IMR-90 (cell line): Measurements from ENCODE around the gene PTPRQ. TPM values are rescaled to one million over a fixed set of nuclear protein-coding genes. Genes with fewer than 3 reads are reported as not detected.

Source experiments
- ATAC-seq: fragments of 200-7000 bp; cut with Tn5 transposase; 2 replicates; pipeline ENCODE4 v1.9.1; 2020; ENCODE audit warnings: low read depth, mild to moderate bottlenecking, moderate library complexity
- BruUV-seq: library from RNA; stranded (reverse); fragments of 400-500 nt; replicated peaks from 2 replicates; lab custom pipeline; 2021; lab: Mats Ljungman, UMichigan
- CTCF ChIA-PET: fragments of 300-600 bp; formaldehyde crosslinking; extraction: SDS; loops from one replicate; lab custom pipeline; 2021; ENCODE audit warnings: antibody characterized with exemption; lab: Yijun Ruan, JAX
- POLR2A ChIA-PET: fragments of 300-600 bp; sonication (Branson Sonifier 250); formaldehyde crosslinking; loops from one replicate; lab custom pipeline; 2022; ENCODE audit warnings: antibody characterized with exemption; ENCODE audit not compliant: unreplicated experiment; lab: Charles Lee
- DNase-seq: peaks from one replicate; pipeline ENCODE4 v3.0.0; 2013
- H2AFZ ChIP-seq: replicated peaks from 2 replicates; pipeline ENCODE3; 2013; ENCODE audit warnings: low read length, mild to moderate bottlenecking; ENCODE audit not compliant: poor library complexity
- H2AK5ac ChIP-seq: 2 replicates; pipeline ENCODE4 v1.6.1; 2013; ENCODE audit warnings: low read depth, low read length, inconsistent platforms
- H2AK9ac ChIP-seq: replicated peaks from 2 replicates; pipeline ENCODE3; 2013; ENCODE audit warnings: mild to moderate bottlenecking, low read depth, low read length, moderate library complexity; ENCODE audit not compliant: poor library complexity
- H2BK120ac ChIP-seq: 2 replicates; pipeline ENCODE4 v1.6.1; 2013; ENCODE audit warnings: low read depth, low read length, inconsistent platforms
- H2BK15ac ChIP-seq: 3 replicates; pipeline ENCODE4 v1.6.1; 2013; ENCODE audit warnings: low read depth, low read length, inconsistent platforms
- H2BK20ac ChIP-seq: 2 replicates; pipeline ENCODE4 v1.6.1; 2013; ENCODE audit warnings: low read depth, mild to moderate bottlenecking, inconsistent platforms, low read length, moderate library complexity
- H2BK5ac ChIP-seq: 2 replicates; pipeline ENCODE4 v1.6.1; 2013; ENCODE audit warnings: mild to moderate bottlenecking, low read depth, low read length, inconsistent platforms; ENCODE audit not compliant: poor library complexity, severe bottlenecking
- H3K14ac ChIP-seq: replicated peaks from 2 replicates; pipeline ENCODE4 v1.6.1; 2013; ENCODE audit warnings: low read depth, low read length, inconsistent platforms
- H3K18ac ChIP-seq: 2 replicates; pipeline ENCODE4 v1.6.1; 2013; ENCODE audit warnings: low read depth, low read length, control low read depth
- H3K23ac ChIP-seq: 2 replicates; pipeline ENCODE4 v1.6.1; 2013; ENCODE audit warnings: low read depth, low read length, inconsistent platforms
- H3K27ac ChIP-seq: 2 replicates; pipeline ENCODE4 v1.5.1; 2013; ENCODE audit warnings: mild to moderate bottlenecking, control low read depth, low read length; ENCODE audit not compliant: insufficient read depth
- H3K27me3 ChIP-seq: 2 replicates; pipeline ENCODE4 v1.6.1; 2013; ENCODE audit warnings: low read length; ENCODE audit not compliant: control insufficient read depth, insufficient read depth
- H3K36me3 ChIP-seq: 2 replicates; pipeline ENCODE4 v1.6.1; 2013; ENCODE audit warnings: low read length, mixed read lengths; ENCODE audit not compliant: control insufficient read depth, insufficient read depth
- H3K4ac ChIP-seq: 2 replicates; pipeline ENCODE4 v1.6.1; 2013; ENCODE audit warnings: low read depth, low read length, inconsistent platforms
- H3K4me1 ChIP-seq: 2 replicates; pipeline ENCODE4 v1.6.1; 2013; ENCODE audit warnings: low read length, mixed read lengths; ENCODE audit not compliant: control insufficient read depth, insufficient read depth
- H3K4me2 ChIP-seq: 2 replicates; pipeline ENCODE4 v1.6.1; 2013; ENCODE audit warnings: low read depth, mild to moderate bottlenecking, control low read depth, low read length, moderate library complexity
- H3K4me3 ChIP-seq: 2 replicates; pipeline ENCODE4 v1.5.1; 2013; ENCODE audit warnings: low read depth, mild to moderate bottlenecking, control low read depth, low read length, moderate library complexity; ENCODE audit not compliant: insufficient read depth
- H3K56ac ChIP-seq: 2 replicates; pipeline ENCODE4 v1.6.1; 2013; ENCODE audit warnings: low read length, inconsistent platforms; ENCODE audit not compliant: insufficient read depth; ENCODE audit errors: extremely low read depth
- H3K79me1 ChIP-seq, 2 experiments: 2 replicates each; pipeline ENCODE4 v1.6.1; 2013; ENCODE audit warnings: low read length in 2 of 2, inconsistent platforms in 1 of 2, low read depth in 1 of 2
- H3K9ac ChIP-seq: 2 replicates; pipeline ENCODE4 v1.6.1; 2013; ENCODE audit warnings: low read depth, low read length, control low read depth
- H3K9me1 ChIP-seq: 2 replicates; pipeline ENCODE4 v1.6.1; 2013; ENCODE audit warnings: low read length, inconsistent platforms; ENCODE audit not compliant: insufficient read depth
- H3K9me3 ChIP-seq: 2 replicates; pipeline ENCODE4 v1.6.1; 2013; ENCODE audit warnings: low read length; ENCODE audit not compliant: control insufficient read depth, insufficient read depth
- H4K20me1 ChIP-seq: 2 replicates; pipeline ENCODE4 v1.6.1; 2013; ENCODE audit warnings: low read length, inconsistent platforms; ENCODE audit not compliant: insufficient read depth
- H4K5ac ChIP-seq: 2 replicates; pipeline ENCODE4 v1.6.1; 2013; ENCODE audit warnings: mild to moderate bottlenecking, low read depth, low read length, control low read depth
- H4K8ac ChIP-seq, 2 experiments: 2 replicates each; pipeline ENCODE4 v1.6.1; 2013; ENCODE audit warnings: low read depth in 2 of 2, low read length in 2 of 2, control low read depth in 1 of 2, inconsistent platforms in 1 of 2
- H4K91ac ChIP-seq: 2 replicates; pipeline ENCODE4 v1.6.1; 2013; ENCODE audit warnings: low read depth, low read length, inconsistent platforms; ENCODE audit not compliant: insufficient read depth
- BHLHE40 ChIP-seq: fragments of 150-350 bp; IDR thresholded peaks from 2 replicates; pipeline ENCODE4 v1.6.1; 2016; ENCODE audit warnings: mild to moderate bottlenecking, low read depth, low read length
- CEBPB ChIP-seq: IDR thresholded peaks from 2 replicates; pipeline ENCODE4 v1.6.1; 2012; ENCODE audit warnings: low read depth, low read length, improper control_type of control experiment
- WGBS, 2 experiments: methylation state at CpG; one replicate each; pipeline versions ENCODE4 v1.1.5 to v1.1.7; 2013; ENCODE audit warnings: missing lambda C conversion rate in 2 of 2; ENCODE audit not compliant: insufficient read length in 1 of 2; ENCODE audit errors: extremely low coverage in 2 of 2; 5-methylcytosine and 5-hydroxymethylcytosine counted together
- dilution Hi-C: fragments of 300-500 bp; cut with HindIII; formaldehyde crosslinking; loops from one replicate; pipeline ENCODE4 v1.14.3; 2018; ENCODE audit warnings: low sequenced_read_pairs; ENCODE audit not compliant: unreplicated experiment
- in situ Hi-C: fragments of 300-500 bp; cut with MboI; formaldehyde crosslinking; loops from 3 replicates; pipeline ENCODE4 v1.14.3; 2019; ENCODE audit warnings: low sequenced_read_pairs, inconsistent platforms, mixed read lengths
- intact Hi-C: fragments of 100-400 bp; cut with micrococcal nuclease; formaldehyde crosslinking; loops from 2 replicates; pipeline ENCODE4 v1.10.0; 2022
- polyA plus RNA-seq, 3 experiments: library from polyadenylated mRNA; depleted of rRNA; stranded (reverse); fragments of >200 nt; gene quantifications; 2 replicates each; pipeline ENCODE4 v1.2.3, GENCODE V29; 2012; ENCODE audit warnings: low replicate concordance in 1 of 3
- total RNA-seq: library from RNA; depleted of rRNA; stranded (reverse); fragments of >200 nt; gene quantifications from 2 replicates; pipeline ENCODE4 v1.2.3, GENCODE V29; 2012

The PTPRQ gene
- total and polyA plus RNA-seq, 2 of the 4 experiments (the other 2 are of a cell fraction), result 0.96 to 1.4 TPM

- no TSS peak for BruUV-seq
Observed at GRCh38 chr12:80504389-80505163, 60.5 kb downstream of the PTPRQ start.

More at GRCh38 chr12:80504389-80505163, 60.5 kb downstream of the PTPRQ start:
- no peak overlapping the region for H3K4me2 ChIP-seq
- intact Hi-C loops (no loop called here), in situ Hi-C loops (loop anchor here (25.0 kb wide), 1 partner anchor 108 kb away; no protein-coding TSS in a partner anchor), dilution Hi-C loops (no loop called here)
- no peaks in the 10 kb centered on the region for H3K9me3 ChIP-seq
- no peak for TF ChIP-seq BHLHE40
- peak; percentile 19; the same call in 1 of the 2 replicates for TF ChIP-seq CEBPB
- no peak overlapping the region for H3K27ac ChIP-seq
- H3K27me3 ChIP-seq, result no peaks in the 10 kb centered on the region
- no peak overlapping the region for H3K23ac ChIP-seq
- no peak overlapping the region for H3K4me3 ChIP-seq
- H4K5ac ChIP-seq, result no peak overlapping the region
- no peak overlapping the region for H3K4ac ChIP-seq
- H3K56ac ChIP-seq, result no peak overlapping the region
- no peaks in the 10 kb centered on the region for H3K79me1 ChIP-seq
- H3K9me1 ChIP-seq, result no peaks in the 10 kb centered on the region
- no peak overlapping the region for H2BK15ac ChIP-seq
- H4K8ac ChIP-seq, result no peak overlapping the region
- H2BK20ac ChIP-seq, result no peak overlapping the region
- no peak overlapping the region for H2AK5ac ChIP-seq
- peak; percentile 17 for DNase-seq
- CTCF ChIA-PET, result no interaction called here
- POLR2A ChIA-PET, result no interaction called here
- H3K18ac ChIP-seq, result no peak overlapping the region; the same call in 1 of the 2 replicates
- no peak overlapping the region for H3K14ac ChIP-seq
- H4K91ac ChIP-seq, result no peak overlapping the region
- H3K4me1 ChIP-seq, result no peaks in the 10 kb centered on the region; the same call in 1 of the 2 replicates
- H2BK120ac ChIP-seq, result no peak overlapping the region
- no peak overlapping the region for H2AFZ ChIP-seq
- H2BK5ac ChIP-seq, result peak overlapping the region; percentile 54
- no CpG with 5 or more reads among the region's 2 CpGs for WGBS, 2 experiments
- H2AK9ac ChIP-seq, result no peak overlapping the region
- H4K20me1 ChIP-seq, result no peaks in the 10 kb centered on the region
- no peak for ATAC-seq
- H3K36me3 ChIP-seq, result no peaks in the 10 kb centered on the region
- H3K9ac ChIP-seq, result no peak overlapping the region
